Lower leg skin (tissue), 4 donors: Measurements from ENCODE around the gene COPS8. TPM values are rescaled to one million over a fixed set of nuclear protein-coding genes. Genes with fewer than 3 reads are reported as not detected.

Source experiments
- DNase-seq, 2 donors: peaks; one replicate each; pipeline ENCODE4 v3.0.0-alpha.2; 2019; ENCODE audit warnings: low spot score in 2 of 2
- H3K4me3 ChIP-seq: fragments of 200-600 bp; sonication (generic); 2 replicates; pipeline ENCODE4 v1.5.1; 2017; ENCODE audit warnings: mild to moderate bottlenecking, low read depth; ENCODE audit not compliant: poor library complexity, severe bottlenecking
- POLR2A ChIP-seq, 2 donors: fragments of 450-650 bp; IDR thresholded peaks; one replicate each; pipeline ENCODE4 v1.6.1; 2016 to 2017; ENCODE audit warnings: antibody characterized with exemption in 2 of 2, mild to moderate bottlenecking in 1 of 2, moderate library complexity in 1 of 2
- WGBS, 2 donors: methylation state at CpG; one replicate each; pipeline ENCODE4 v1.1.5; 2018; 5-methylcytosine and 5-hydroxymethylcytosine counted together
- intact Hi-C: fragments of 100-400 bp; cut with DNase I; formaldehyde crosslinking; loops from one replicate; pipeline ENCODE4 v1.15.0; 2023; ENCODE audit warnings: low total_unique reads
- total RNA-seq, 4 donors: library from RNA; depleted of rRNA; stranded (reverse); fragments of >200 nt; gene quantifications; one replicate each; pipeline ENCODE4 v1.1.0, GENCODE V29; 2016
- TF ChIP-seq, protein P1 (sequence below), 3 donors: fragments of 450-650 bp; IDR thresholded peaks; one replicate each; pipeline ENCODE4 v1.5.1; 2016; ENCODE audit warnings: antibody characterized with exemption in 3 of 3, mild to moderate bottlenecking in 3 of 3, moderate library complexity in 2 of 3

Gene COPS8
- total RNA-seq, 4 donors from 2014 or later = 38.8 to 74.0 (median 69.3) TPM

DNA sequence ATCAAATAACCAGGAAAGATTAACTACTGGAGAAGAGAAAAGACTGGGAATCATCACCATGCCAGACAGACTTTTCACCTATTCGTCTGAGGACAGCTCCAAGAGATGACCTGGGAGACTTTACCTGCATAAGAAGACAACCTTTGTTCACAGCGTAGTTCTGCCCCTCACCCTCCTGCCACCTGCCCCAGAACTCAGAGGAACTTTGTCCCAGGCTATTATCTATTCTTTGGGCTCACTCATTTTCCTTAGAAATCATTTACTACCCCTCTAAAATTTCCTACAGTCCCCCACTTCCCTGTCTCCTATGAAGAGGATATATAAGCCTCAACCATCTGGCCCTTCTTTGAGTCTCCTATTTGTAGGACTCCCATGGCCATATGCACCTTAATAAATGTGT lies 19.3 kb upstream of the COPS8 start:
- no peak for DNase-seq
- intact Hi-C loops = no loop called here
- 94 to 96% methylated on average over 2 of the region's 2 CpGs for WGBS, 2 donors
- no peak for TF ChIP-seq POLR2A (IDR thresholded peaks at IDR 0.05)
- TF ChIP-seq, protein P1, sequence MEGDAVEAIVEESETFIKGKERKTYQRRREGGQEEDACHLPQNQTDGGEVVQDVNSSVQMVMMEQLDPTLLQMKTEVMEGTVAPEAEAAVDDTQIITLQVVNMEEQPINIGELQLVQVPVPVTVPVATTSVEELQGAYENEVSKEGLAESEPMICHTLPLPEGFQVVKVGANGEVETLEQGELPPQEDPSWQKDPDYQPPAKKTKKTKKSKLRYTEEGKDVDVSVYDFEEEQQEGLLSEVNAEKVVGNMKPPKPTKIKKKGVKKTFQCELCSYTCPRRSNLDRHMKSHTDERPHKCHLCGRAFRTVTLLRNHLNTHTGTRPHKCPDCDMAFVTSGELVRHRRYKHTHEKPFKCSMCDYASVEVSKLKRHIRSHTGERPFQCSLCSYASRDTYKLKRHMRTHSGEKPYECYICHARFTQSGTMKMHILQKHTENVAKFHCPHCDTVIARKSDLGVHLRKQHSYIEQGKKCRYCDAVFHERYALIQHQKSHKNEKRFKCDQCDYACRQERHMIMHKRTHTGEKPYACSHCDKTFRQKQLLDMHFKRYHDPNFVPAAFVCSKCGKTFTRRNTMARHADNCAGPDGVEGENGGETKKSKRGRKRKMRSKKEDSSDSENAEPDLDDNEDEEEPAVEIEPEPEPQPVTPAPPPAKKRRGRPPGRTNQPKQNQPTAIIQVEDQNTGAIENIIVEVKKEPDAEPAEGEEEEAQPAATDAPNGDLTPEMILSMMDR (IDR thresholded peaks at IDR 0.05) = no peak
- no peak overlapping the region for H3K4me3 ChIP-seq

GRCh38 chr2:237068005-237068576 lies 17.6 kb upstream of the COPS8 start:
- DNase-seq = no peak
- H3K4me3 ChIP-seq = no peak overlapping the region
- TF ChIP-seq, protein P1 (IDR thresholded peaks at IDR 0.05) = no peak
- TF ChIP-seq POLR2A (IDR thresholded peaks at IDR 0.05) = no peak
- WGBS, 2 donors = 59 to 71% methylated on average over 3 of the region's 3 CpGs
- intact Hi-C loops = no loop called here

DNA sequence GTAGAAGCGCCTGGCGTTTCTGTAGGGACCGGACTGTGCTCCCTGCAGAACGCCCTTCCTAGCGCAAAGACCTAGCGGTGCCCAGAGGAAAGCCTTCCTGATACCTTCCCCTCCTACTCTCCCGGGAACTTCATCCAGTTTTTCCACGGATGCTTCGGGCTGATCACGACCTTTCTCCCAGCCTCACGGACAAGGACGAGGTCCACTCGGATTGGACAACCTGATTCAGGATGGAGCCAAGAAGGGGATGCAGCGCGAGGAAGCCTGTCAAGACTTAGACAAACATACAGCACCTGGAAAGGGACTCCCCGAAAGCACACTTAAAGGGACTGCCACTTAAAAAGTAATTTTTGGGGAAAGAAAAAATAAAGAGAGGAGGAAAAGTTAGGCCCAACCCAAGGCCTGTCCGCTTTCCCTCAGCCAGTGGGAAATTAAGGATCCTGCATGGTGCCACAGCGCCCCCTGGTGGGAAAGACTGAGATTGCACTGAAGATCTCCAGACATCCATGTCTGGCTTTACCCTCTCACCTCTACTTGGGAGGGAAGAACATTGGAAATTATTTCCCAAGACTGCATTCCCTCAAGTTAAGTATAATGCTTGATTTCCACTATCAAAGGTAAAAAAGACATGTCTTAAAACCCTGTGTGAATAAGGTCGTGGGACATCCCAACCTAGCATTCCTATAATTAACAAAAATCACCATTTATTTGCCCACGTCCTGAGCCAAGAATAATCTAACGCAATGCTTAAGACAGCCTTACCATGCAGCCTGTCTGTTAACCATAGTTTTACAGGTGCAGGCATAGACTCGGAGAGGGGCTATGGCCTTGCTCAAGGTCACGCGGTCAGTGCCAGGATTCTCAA lies 13.4 kb upstream of the COPS8 start:
- peak; percentile 63 to 95 for DNase-seq
- H3K4me3 ChIP-seq = no peak overlapping the region
- 86% methylated on average over 24 of the region's 24 CpGs for WGBS, 2 donors
- TF ChIP-seq, protein P1 (IDR thresholded peaks at IDR 0.05) = peak in 1 of 3 donors; percentile 74
- TF ChIP-seq POLR2A (IDR thresholded peaks at IDR 0.05) = no peak
- intact Hi-C loops = no loop called here

DNA sequence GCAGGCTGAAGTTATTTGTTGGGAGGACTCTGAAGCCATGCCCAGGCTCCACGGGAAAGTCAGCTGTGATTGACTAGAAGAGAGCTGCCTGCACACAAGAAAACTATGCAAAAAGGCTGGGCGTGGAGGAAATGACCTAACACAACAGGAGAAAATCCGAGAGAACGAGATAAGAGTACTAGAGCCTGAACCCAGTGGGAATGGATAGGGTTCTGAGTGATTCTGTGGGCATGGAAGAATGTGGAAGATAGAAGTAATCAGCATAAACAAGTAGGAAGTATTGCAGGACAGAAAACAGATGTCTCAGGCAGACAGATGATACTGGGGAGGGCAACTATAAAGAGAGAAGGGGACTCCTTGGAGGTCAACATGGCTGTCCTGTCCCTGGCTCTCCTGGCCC lies 12.1 kb upstream of the COPS8 start:
- no peak overlapping the region for H3K4me3 ChIP-seq
- no peak for TF ChIP-seq POLR2A (IDR thresholded peaks at IDR 0.05)
- TF ChIP-seq, protein P1 (IDR thresholded peaks at IDR 0.05) = no peak
- intact Hi-C loops = no loop called here
- 52 to 55% methylated on average over 4 of the region's 4 CpGs for WGBS, 2 donors
- no peak for DNase-seq

GRCh38 chr2:237074211-237074993 lies 11.3 kb upstream of the COPS8 start:
- 71 to 80% methylated on average over 7 of the region's 7 CpGs for WGBS, 2 donors
- TF ChIP-seq POLR2A (IDR thresholded peaks at IDR 0.05) = no peak
- TF ChIP-seq, protein P1 (IDR thresholded peaks at IDR 0.05) = no peak
- H3K4me3 ChIP-seq = no peak overlapping the region
- intact Hi-C loops = no loop called here
- DNase-seq = no peak
